NB4 (cell line): Measurements from ENCODE around the gene TBX3.

Source experiments
- MYC ChIP-seq: IDR thresholded peaks from 2 replicates; pipeline ENCODE4 v1.6.1; 2011; ENCODE audit warnings: low read depth, low read length
- POLR2A ChIP-seq: IDR thresholded peaks from 2 replicates; pipeline ENCODE4 v1.6.1; 2011; ENCODE audit warnings: mild to moderate bottlenecking; ENCODE audit not compliant: insufficient read length; ENCODE audit errors: extremely low read depth
- TF ChIP-seq, protein P1 (sequence below): IDR thresholded peaks from one replicate; pipeline ENCODE4 v1.5.1; 2012; ENCODE audit warnings: low read depth, low read length
- TF ChIP-seq, protein P2 (sequence below): IDR thresholded peaks from 2 replicates; pipeline ENCODE4 v1.6.1; 2011; ENCODE audit warnings: low read depth, low read length

DNA sequence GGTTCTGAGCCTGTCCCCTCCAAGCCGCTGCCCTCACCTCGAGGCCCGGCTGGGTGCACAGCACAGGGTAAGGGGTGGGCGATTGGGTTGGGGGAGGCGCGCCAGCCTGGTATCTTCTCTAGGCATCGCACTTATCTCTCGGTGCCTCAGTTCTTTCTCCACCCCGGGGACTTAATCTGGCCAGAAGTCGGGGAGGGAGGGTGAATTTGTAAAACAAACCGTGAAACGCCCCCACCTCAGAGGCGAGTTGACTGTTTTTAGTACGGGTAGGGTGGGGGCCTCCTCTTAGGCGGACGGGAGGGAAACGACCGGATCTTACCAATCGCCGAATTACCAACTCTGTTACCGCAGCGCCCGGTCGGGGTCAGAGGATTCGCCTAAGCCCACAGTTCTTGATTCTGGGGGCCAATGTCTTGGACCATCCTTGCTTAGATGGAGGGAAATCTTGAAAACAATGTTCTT, 1.4 kb upstream of the TBX3 start:
- TF ChIP-seq, protein P1, sequence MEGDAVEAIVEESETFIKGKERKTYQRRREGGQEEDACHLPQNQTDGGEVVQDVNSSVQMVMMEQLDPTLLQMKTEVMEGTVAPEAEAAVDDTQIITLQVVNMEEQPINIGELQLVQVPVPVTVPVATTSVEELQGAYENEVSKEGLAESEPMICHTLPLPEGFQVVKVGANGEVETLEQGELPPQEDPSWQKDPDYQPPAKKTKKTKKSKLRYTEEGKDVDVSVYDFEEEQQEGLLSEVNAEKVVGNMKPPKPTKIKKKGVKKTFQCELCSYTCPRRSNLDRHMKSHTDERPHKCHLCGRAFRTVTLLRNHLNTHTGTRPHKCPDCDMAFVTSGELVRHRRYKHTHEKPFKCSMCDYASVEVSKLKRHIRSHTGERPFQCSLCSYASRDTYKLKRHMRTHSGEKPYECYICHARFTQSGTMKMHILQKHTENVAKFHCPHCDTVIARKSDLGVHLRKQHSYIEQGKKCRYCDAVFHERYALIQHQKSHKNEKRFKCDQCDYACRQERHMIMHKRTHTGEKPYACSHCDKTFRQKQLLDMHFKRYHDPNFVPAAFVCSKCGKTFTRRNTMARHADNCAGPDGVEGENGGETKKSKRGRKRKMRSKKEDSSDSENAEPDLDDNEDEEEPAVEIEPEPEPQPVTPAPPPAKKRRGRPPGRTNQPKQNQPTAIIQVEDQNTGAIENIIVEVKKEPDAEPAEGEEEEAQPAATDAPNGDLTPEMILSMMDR: no peak
- TF ChIP-seq POLR2A (no peak), MYC (no peak)
- TF ChIP-seq, protein P2, sequence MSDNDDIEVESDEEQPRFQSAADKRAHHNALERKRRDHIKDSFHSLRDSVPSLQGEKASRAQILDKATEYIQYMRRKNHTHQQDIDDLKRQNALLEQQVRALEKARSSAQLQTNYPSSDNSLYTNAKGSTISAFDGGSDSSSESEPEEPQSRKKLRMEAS: no peak
